HG03378 (cell line): ENCODE data around the gene ELMO1.
"Not testable (repeated sequence)": the region's sequence is repeated elsewhere in the genome, so short reads cannot be mapped to it uniquely, and the experiment has no call there.

Source experiments
- ATAC-seq: cut with Tn5 transposase; IDR thresholded peaks from one replicate; pipeline ENCODE4 v1.9.1; 2021; ENCODE audit warnings: mild to moderate bottlenecking, moderate library complexity; ENCODE audit not compliant: unreplicated experiment

The ELMO1 gene

DNA sequence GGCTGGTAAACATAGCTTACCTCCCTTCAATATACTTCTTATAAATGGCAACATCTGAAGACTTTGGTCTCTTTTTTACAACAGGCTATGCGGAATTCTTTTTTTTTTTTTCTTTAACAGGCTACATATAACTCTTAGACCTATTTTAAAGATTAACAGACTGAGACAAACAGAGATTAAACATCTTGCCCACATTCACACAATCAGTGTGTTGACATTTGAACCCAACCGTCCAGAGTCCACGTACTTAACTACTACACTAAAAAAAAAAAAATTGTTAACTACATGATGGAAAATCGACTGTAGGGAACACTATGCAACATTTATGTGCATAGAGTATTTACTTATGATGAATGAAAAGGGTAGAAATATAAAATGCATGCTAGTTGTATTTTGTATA, 298.5 kb downstream of the ELMO1 start:
- no peak for ATAC-seq

- no peak for ATAC-seq
These were observed 298.9 kb downstream of the ELMO1 start for GRCh38 chr7:37149773-37150124.

- ATAC-seq = peak; percentile 59
These were observed 299.5 kb downstream of the ELMO1 start for GRCh38 chr7:37149051-37149772.

GRCh38 chr7:37145682-37146081, 303.0 kb downstream of the ELMO1 start:
- no peak for ATAC-seq

DNA sequence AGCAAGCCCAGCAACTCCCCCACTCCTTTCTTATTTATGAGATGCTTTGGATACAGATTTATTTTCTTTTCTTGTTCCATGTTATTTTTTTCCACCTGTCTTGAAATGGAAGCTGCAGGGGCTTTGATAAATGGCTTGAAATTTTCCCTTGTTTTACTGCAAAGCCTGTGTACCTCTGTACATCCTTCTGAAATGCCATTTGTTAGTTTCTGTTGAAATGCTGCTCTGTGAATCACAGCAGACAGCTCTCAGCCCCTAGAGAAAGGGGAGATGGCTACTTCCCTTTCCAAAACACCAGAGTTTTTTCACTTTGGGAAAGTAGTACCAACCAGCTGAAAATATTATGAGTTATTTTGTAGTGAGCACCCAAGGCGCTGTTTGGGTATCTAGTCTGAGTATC, 304.2 kb downstream of the ELMO1 start:
- ATAC-seq = no peak

DNA sequence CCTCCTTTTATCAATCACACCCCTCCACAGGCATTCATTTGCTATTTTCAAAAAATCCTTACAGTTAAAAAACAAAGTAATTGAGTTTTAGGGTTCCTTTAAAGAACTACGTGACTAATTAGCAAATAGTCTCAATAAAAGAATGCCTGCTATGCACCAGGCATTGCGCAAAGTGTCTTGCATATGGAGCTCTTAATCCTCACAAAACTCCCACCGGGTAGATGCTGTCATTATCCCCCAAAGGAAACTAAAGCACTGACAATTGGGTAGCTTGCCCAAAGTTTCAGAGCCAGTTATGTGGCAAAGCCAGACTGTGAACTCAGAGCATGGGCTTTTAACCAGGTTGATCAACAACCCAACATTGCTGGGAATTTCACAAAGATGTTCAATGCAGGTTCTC, 305.7 kb downstream of the ELMO1 start:
- no peak for ATAC-seq

- no peak for ATAC-seq
These were observed 306.9 kb downstream of the ELMO1 start for GRCh38 chr7:37141742-37142141.

GRCh38 chr7:37133902-37134301, 314.8 kb downstream of the ELMO1 start:
- ATAC-seq = not testable (repeated sequence)

GRCh38 chr7:37131855-37132254, 316.8 kb downstream of the ELMO1 start:
- no peak for ATAC-seq

DNA sequence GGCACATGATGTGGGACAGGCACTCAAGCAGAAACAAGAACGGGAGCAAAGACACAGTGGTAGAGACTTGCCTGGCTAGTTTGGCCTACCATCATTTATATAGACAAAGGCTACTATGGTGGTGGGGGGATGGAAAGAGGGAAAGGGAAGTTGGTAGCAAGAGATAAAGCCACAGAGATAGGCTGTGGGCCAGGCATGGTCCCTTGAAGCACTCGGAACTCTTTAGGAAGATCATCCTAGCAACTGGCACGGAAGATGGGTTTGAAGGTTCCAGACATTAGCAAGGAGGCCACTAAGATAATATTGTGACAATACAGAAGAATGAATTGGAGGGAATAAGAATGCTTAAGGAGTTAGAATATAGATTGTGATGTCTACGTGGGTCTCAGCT, 319.6 kb downstream of the ELMO1 start:
- no peak for ATAC-seq

- no peak for ATAC-seq
These were observed 320.2 kb downstream of the ELMO1 start for GRCh38 chr7:37128327-37129034.

GRCh38 chr7:37119296-37119860, 329.3 kb downstream of the ELMO1 start:
- ATAC-seq = no peak

DNA sequence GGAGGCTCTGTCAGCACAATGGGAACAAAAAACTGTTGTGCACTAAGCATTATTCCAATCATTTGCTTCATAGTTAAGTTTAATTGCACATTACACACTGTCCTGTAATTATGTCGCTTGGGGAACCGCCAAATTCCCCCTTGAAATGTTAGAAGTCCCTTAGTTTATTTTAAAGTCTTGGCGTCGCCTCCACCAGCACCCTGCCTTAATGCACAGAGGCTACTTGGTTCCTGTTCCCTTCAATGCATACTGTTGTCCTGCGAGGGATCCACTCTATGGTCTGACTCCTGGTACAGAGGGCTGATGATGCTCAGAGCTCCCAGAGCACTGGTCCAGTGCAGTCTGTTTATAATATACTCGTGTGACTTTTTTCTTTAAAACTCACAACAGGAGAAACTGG, 330.7 kb downstream of the ELMO1 start:
- ATAC-seq = no peak

DNA sequence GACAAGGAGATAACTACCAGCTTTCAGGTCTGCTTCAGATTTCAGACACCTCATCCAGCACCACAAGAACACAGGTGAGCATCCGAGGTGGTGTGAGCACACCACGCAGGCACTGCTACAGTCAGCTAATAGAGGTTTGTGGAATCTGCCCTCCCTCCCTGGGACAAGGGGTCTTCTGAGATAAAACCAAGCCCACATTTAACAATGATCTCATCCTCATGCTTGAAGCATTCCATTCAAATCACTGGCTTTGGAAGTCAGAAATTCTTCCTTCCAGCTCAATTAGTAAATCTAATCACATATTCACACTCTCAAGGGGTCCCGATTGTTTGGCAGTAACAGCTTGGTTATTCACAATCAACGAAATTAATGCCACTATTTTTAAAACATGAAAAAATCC, 331.4 kb downstream of the ELMO1 start:
- no peak for ATAC-seq

GRCh38 chr7:37116093-37116701, 332.5 kb downstream of the ELMO1 start:
- no peak for ATAC-seq

GRCh38 chr7:37113661-37114355, 334.9 kb downstream of the ELMO1 start:
- ATAC-seq = no peak

- ATAC-seq = no peak
These were observed 335.8 kb downstream of the ELMO1 start for GRCh38 chr7:37112876-37113275.

DNA sequence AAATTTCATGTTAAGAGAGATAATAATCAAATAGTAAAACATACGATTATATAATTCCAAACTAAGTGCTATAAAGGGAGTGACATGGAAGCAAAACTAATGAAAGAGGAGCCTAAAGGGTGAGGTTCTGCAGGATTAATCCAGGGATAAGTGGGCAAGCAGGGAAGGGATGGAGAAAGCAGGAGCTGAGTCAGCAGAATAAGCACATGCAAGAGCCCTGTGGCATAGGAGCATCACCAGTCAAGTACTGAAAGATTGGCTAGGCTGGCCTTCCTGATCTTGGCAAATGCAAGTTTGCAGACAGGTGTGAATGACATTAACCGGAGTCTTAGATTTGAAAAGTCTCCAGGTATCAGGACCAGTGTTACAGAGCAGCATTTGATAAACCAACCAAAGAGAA, 336.4 kb downstream of the ELMO1 start:
- no peak for ATAC-seq

GRCh38 chr7:37111459-37111858, 337.2 kb downstream of the ELMO1 start:
- ATAC-seq = no peak

- no peak for ATAC-seq
These were observed 337.8 kb downstream of the ELMO1 start for GRCh38 chr7:37110660-37111424.

DNA sequence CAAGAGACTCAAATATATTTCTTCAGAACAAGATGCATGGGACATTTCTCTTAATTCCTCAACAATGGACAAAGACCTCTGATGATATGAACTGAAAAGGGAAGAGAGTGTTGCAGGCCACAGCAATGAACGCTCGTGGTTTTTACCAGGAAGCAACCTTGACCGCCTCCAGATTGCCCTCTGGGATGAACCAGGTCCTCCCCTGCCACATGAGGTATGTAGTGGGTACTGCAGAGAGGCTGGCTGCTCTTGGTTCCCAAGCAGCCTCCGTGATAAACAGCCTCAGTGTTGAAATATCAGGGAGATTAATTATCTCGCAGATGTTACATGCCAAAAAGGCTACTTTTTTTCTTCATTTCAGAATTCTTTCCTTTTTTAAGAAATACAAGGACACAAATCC, 338.8 kb downstream of the ELMO1 start:
- ATAC-seq = no peak
